GM18870 (cell line): ENCODE measurements around the gene BRI3.

Experiments
- ATAC-seq: cut with Tn5 transposase; IDR thresholded peaks from one replicate; pipeline ENCODE4 v1.9.1; 2021; ENCODE audit warnings: moderate library complexity; ENCODE audit not compliant: unreplicated experiment

Gene BRI3

DNA sequence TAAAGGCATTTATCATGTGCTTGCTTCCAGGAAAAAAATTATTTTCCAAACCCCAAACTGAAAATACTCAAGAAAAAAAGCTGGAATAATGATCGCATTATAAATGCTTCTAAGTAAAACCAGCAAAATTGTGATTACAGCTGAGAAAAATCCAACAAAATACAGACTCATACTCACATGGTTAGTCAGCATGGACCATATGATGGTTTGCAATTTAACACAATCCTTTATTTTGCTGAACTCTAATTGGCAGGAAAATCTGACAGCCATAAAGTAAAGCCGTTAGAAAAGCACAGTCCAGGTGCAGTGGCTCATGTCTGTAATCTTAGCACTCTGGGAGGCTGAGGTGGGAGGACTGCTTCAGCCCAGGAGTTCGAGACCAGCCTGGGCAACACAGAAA, 59.6 kb downstream of the BRI3 start:
- no peak for ATAC-seq
